ENCODE data around the gene LRRK1. TPM values are rescaled to one million over a fixed set of nuclear protein-coding genes. Genes with fewer than 3 reads are reported as not detected.

LRRK1 gene
- total RNA-seq, 1 donor = 18.0 TPM

GRCh38 chr15:101043011-101043410, 123.9 kb downstream of the LRRK1 start:
- no peak for DNase-seq (ENCODE audit: low read depth)
- H3K4me3 ChIP-seq (ENCODE audit: low read depth, low read length) = no peak overlapping the region
- no peak for TF ChIP-seq CTCF (IDR thresholded peaks at IDR 0.05; ENCODE audit: insufficient read depth, low read length)

- no peak for TF ChIP-seq CTCF (IDR thresholded peaks at IDR 0.05; ENCODE audit: insufficient read depth, low read length)
- no peak for DNase-seq (ENCODE audit: low read depth)
- no peak overlapping the region for H3K4me3 ChIP-seq (ENCODE audit: low read depth, low read length)
Measured at GRCh38 chr15:101043911-101044624, 124.9 kb downstream of the LRRK1 start.

- no peak for DNase-seq (ENCODE audit: low read depth)
- TF ChIP-seq CTCF (IDR thresholded peaks at IDR 0.05; ENCODE audit: insufficient read depth, low read length) = no peak
- no peak overlapping the region for H3K4me3 ChIP-seq (ENCODE audit: low read depth, low read length)
Measured at GRCh38 chr15:101044625-101045235, 125.6 kb downstream of the LRRK1 start.

- DNase-seq (ENCODE audit: low read depth) = no peak
Measured at GRCh38 chr15:101045236-101045646, 126.1 kb downstream of the LRRK1 start.

GRCh38 chr15:101045835-101046691, 126.9 kb downstream of the LRRK1 start:
- DNase-seq (ENCODE audit: low read depth) = no peak
- TF ChIP-seq CTCF (IDR thresholded peaks at IDR 0.05; ENCODE audit: insufficient read depth, low read length) = no peak
- no peak overlapping the region for H3K4me3 ChIP-seq (ENCODE audit: low read depth, low read length)

More at GRCh38 chr15:101045236-101045646, 126.1 kb downstream of the LRRK1 start:
- no peak for TF ChIP-seq CTCF (IDR thresholded peaks at IDR 0.05; ENCODE audit: insufficient read depth, low read length)
- no peak overlapping the region for H3K4me3 ChIP-seq (ENCODE audit: low read depth, low read length)

GRCh38 chr15:101046826-101047225, 127.7 kb downstream of the LRRK1 start:
- DNase-seq (ENCODE audit: low read depth) = no peak
- TF ChIP-seq CTCF (IDR thresholded peaks at IDR 0.05; ENCODE audit: insufficient read depth, low read length) = no peak
- H3K4me3 ChIP-seq (ENCODE audit: low read depth, low read length) = no peak overlapping the region

Measured in fibroblast of the aortic adventitia (primary cell).